Measurements from ENCODE around the gene HCN4. TPM values are rescaled to one million over a fixed set of nuclear protein-coding genes. Genes with fewer than 3 reads are reported as not detected.

The HCN4 gene
- total RNA-seq, 4 donors from 2014 or later: not detected

DNA sequence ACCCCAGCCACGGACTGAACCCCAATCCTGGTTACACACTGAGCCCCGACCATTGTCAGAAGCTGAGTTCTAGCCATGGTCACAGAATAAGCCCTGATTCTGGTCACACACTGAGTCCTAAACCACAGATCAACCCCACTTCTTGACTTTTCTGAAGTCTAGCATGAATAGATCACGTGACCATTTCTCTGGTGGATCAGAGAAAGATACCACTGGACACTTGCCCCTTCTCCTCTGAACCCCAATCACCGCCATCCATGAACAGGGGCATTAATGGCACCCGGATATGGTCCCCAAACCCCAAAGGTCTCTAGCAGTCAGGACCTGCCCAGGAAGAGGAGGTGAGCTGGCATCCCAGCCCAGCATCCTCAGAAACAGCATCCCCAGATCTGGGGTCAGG is 9.1 kb downstream of the HCN4 start:
- TF ChIP-seq EP300 (IDR thresholded peaks at IDR 0.05) (no peak), POLR2A (IDR thresholded peaks at IDR 0.05) (no peak)
- TF ChIP-seq, protein P1, sequence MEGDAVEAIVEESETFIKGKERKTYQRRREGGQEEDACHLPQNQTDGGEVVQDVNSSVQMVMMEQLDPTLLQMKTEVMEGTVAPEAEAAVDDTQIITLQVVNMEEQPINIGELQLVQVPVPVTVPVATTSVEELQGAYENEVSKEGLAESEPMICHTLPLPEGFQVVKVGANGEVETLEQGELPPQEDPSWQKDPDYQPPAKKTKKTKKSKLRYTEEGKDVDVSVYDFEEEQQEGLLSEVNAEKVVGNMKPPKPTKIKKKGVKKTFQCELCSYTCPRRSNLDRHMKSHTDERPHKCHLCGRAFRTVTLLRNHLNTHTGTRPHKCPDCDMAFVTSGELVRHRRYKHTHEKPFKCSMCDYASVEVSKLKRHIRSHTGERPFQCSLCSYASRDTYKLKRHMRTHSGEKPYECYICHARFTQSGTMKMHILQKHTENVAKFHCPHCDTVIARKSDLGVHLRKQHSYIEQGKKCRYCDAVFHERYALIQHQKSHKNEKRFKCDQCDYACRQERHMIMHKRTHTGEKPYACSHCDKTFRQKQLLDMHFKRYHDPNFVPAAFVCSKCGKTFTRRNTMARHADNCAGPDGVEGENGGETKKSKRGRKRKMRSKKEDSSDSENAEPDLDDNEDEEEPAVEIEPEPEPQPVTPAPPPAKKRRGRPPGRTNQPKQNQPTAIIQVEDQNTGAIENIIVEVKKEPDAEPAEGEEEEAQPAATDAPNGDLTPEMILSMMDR (IDR thresholded peaks at IDR 0.05): no peak
- Histone ChIP-seq H3K36me3 (no peaks in the 10 kb centered on the region), H3K4me3 (no peak overlapping the region), H3K9me3 (no peaks in the 10 kb centered on the region), H3K4me1 (no peaks in the 10 kb centered on the region), H3K27me3 (peaks cover 0 to 12% of the 10 kb centered on the region in 2 donors), H3K27ac (no peak overlapping the region)
- DNase-seq (ENCODE audit: low spot score in 2 of 2): no peak
- WGBS, 2 donors: 81 to 87% methylated on average over 4 to 5 of the region's 5 CpGs

DNA sequence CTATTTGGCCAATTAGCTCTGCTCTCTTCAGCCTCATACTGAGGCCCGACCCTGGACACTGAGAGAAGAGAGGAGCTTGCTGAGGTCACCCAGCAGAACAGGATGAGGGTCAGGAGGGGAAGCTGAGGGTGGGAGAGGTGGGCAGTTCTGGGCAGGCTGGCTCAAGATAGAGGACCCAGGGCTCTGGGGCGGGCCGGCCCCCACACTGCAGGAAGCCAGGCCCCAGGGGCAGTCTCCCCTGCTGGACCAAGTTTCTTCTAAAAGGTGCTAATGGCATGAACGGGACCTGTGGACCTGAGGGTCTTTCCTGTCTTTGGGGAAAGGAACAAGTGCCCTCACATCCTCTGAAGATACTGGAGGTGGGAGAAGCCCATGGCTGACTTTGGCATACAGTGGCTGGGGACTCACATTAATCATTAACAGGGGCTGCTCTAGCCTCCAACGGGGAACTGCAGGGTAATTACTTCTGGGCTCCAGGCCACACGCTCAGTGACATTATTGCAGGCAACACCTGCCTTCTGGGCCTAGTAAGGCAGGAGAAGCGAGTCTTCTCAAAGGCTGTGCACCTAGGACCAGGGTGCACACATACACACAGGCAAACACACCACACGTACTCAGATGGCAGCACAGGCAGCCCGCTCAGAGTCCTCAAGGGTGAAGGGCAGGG is 10.6 kb downstream of the HCN4 start:
- H3K36me3 ChIP-seq: no peaks in the 10 kb centered on the region
- H3K27me3 ChIP-seq: peaks cover 0 to 15% of the 10 kb centered on the region in 2 donors
- H3K4me3 ChIP-seq: no peak overlapping the region
- WGBS, 2 donors: 60 to 64% methylated on average over 9 of the region's 9 CpGs
- no peaks in the 10 kb centered on the region for H3K9me3 ChIP-seq
- TF ChIP-seq POLR2A (IDR thresholded peaks at IDR 0.05) (no peak), EP300 (IDR thresholded peaks at IDR 0.05) (no peak)
- TF ChIP-seq, protein P1 (IDR thresholded peaks at IDR 0.05): no peak
- H3K27ac ChIP-seq: no peak overlapping the region
- no peak for DNase-seq (ENCODE audit: low spot score in 2 of 2)
- no peaks in the 10 kb centered on the region for H3K4me1 ChIP-seq

DNA sequence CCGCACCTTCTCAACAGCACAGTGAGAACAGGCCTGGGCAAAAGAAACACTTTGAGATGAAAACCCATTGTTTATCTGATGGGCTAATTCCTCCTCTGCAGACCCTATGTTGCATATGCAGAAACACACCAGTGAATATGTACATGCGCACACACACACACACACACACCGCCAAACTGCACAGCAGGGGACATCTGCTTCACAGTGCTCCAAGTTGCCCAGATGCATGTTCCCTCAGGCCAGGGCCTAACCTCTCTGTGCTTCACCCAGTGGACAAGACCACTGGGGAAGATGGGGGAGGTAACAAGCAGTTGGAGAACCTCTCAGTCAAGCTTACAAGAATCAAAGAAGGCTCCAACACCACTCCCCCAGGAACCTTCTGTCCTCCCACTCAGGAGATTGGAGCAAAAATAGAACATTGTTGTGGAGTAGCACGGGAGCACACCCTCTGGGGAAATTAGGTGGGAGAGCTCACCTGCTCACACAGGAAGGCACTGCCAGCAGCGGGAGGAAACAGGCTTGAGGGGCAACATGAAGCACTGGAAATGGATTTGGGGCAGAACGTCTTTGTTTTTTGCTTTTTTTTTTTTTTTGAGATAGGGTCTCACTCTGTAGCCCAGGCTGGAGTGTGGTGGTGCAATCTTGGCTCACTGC is 13.0 kb downstream of the HCN4 start:
- no peaks in the 10 kb centered on the region for H3K4me1 ChIP-seq
- no peaks in the 10 kb centered on the region for H3K9me3 ChIP-seq
- 73 to 81% methylated on average over 6 of the region's 6 CpGs for WGBS, 2 donors
- TF ChIP-seq POLR2A (IDR thresholded peaks at IDR 0.05): no peak
- TF ChIP-seq EP300 (IDR thresholded peaks at IDR 0.05): no peak
- TF ChIP-seq, protein P1 (IDR thresholded peaks at IDR 0.05): no peak
- no peak for DNase-seq (ENCODE audit: low spot score in 2 of 2)
- no peaks in the 10 kb centered on the region for H3K36me3 ChIP-seq
- no peak overlapping the region for H3K4me3 ChIP-seq
- peaks cover 0 to 4% of the 10 kb centered on the region in 2 donors for H3K27me3 ChIP-seq
- no peak overlapping the region for H3K27ac ChIP-seq

DNA sequence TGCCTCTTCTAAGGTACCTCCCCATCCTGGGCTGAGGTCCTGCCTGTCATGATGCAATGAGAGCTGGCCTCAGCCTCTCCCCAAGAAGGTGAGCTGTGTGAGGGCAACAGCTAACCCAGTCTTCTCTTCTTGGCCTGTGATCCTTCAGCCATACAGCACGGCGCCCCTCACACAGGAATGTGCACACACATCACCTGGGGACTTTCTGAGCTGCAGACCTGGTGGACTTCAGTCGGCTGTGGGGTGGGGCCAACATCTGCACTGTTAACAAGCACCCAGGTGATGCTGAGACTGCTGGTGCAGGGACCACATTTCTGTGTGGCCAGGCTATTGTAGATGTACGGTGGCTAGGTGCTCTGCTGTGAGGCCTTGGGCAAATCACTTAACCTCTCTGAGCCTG is 14.5 kb downstream of the HCN4 start:
- Histone ChIP-seq H3K27me3 (peaks cover 0 to 4% of the 10 kb centered on the region in 2 donors), H3K9me3 (no peaks in the 10 kb centered on the region)

DNA sequence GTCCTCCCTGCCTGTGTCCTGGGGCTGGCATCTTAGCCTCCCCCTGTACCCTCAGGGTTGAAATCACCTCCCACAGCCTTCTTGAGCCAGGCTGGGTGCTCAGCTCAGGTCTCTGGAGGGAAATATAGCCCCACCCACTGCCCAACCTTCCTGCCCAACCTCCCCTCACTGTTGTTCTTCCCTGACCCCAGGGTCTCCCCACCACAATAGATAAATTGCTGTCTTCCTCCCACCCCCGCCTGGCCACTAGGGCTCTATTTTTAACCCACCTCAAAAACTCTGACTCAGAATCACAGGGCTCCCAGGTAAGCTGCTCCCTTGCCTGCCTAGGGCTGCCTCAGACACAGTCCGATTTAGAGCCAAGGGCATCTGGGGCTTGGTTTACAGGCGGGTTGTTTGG is 15.0 kb downstream of the HCN4 start:
- peaks cover 0 to 4% of the 10 kb centered on the region in 2 donors for H3K27me3 ChIP-seq
- H3K36me3 ChIP-seq: no peaks in the 10 kb centered on the region
- H3K4me1 ChIP-seq: no peaks in the 10 kb centered on the region
- no peak overlapping the region for H3K27ac ChIP-seq
- no peaks in the 10 kb centered on the region for H3K9me3 ChIP-seq
- no peak for DNase-seq (ENCODE audit: low spot score in 2 of 2)
- 52 to 54% methylated on average over 3 of the region's 3 CpGs for WGBS, 2 donors
- TF ChIP-seq, protein P1 (IDR thresholded peaks at IDR 0.05): no peak
- TF ChIP-seq EP300 (IDR thresholded peaks at IDR 0.05) (no peak), POLR2A (IDR thresholded peaks at IDR 0.05) (no peak)
- no peak overlapping the region for H3K4me3 ChIP-seq

More for the DNA sequence above, 14.5 kb downstream of the HCN4 start:
- Histone ChIP-seq H3K4me3 (no peak overlapping the region), H3K4me1 (no peaks in the 10 kb centered on the region), H3K27ac (no peak overlapping the region), H3K36me3 (no peaks in the 10 kb centered on the region)
- WGBS, 2 donors: 87 to 89% methylated on average over 4 of the region's 4 CpGs
- TF ChIP-seq POLR2A (IDR thresholded peaks at IDR 0.05) (no peak), EP300 (IDR thresholded peaks at IDR 0.05) (no peak)
- TF ChIP-seq, protein P1 (IDR thresholded peaks at IDR 0.05): no peak
- no peak for DNase-seq (ENCODE audit: low spot score in 2 of 2)

Measured in tibial nerve (tissue), 4 donors.